Psoas muscle (tissue), 8 donors: Measurements from ENCODE around the gene OBP2A. TPM values are rescaled to one million over a fixed set of nuclear protein-coding genes. Genes with fewer than 3 reads are reported as not detected.

Experiments used
- ATAC-seq, 4 donors: fragments of 200-7000 bp; cut with Tn5 transposase; one replicate each; pipeline ENCODE4 v1.9.1; 2020; ENCODE audit warnings: moderate library complexity in 3 of 4, mild to moderate bottlenecking in 2 of 4
- DNase-seq, 2 donors: peaks; one replicate each; pipeline ENCODE4 v3.0.0-alpha.2; 2020
- H3K27ac ChIP-seq: fragments of 200-600 bp; one replicate; pipeline ENCODE4 v1.8.0; 2022
- H3K27me3 ChIP-seq, 3 donors: fragments of 200-600 bp in 1 of 3; one replicate each; pipeline versions ENCODE4 v1.6.1 to v1.8.0; 2013 to 2022; ENCODE audit warnings: low read length in 2 of 3, mild to moderate bottlenecking in 2 of 3, moderate library complexity in 1 of 3; ENCODE audit not compliant: insufficient read depth in 3 of 3
- H3K36me3 ChIP-seq, 2 donors: fragments of 200-600 bp in 1 of 2; one replicate each; pipeline versions ENCODE4 v1.6.1 to v1.8.0; 2013 to 2022; ENCODE audit warnings: low read depth in 1 of 2, mild to moderate bottlenecking in 1 of 2, moderate library complexity in 1 of 2; ENCODE audit not compliant: insufficient read depth in 1 of 2
- H3K4me1 ChIP-seq: fragments of 200-600 bp; one replicate; pipeline ENCODE4 v1.8.0; 2022
- H3K4me3 ChIP-seq: fragments of 200-600 bp; one replicate; pipeline ENCODE4 v1.8.0; 2022; ENCODE audit warnings: mild to moderate bottlenecking
- H3K9me3 ChIP-seq: fragments of 200-600 bp; one replicate; pipeline ENCODE4 v1.8.0; 2022
- CTCF ChIP-seq: fragments of 200-600 bp; IDR thresholded peaks from one replicate; pipeline ENCODE4 v1.8.0; 2022; ENCODE audit warnings: antibody characterized with exemption
- WGBS, 3 donors: extraction: QIAGEN DNeasy Blood & Tissue Kit; methylation state at CpG; one replicate each; pipeline versions ENCODE4 v1.1.6 to v1.1.7; 2013; 5-methylcytosine and 5-hydroxymethylcytosine counted together
- intact Hi-C, 2 donors: fragments of 100-400 bp; cut with DNase I; formaldehyde crosslinking; loops; one replicate each; pipeline versions ENCODE4 v1.11.0 to v1.14.2; 2022
- polyA plus RNA-seq, 3 donors: library from polyadenylated mRNA; stranded (reverse); fragments of 200-250 nt; gene quantifications; one replicate each; pipeline ENCODE4 v1.2.3, GENCODE V29; 2013
- total RNA-seq, 4 donors: library from RNA; stranded (reverse); fragmentation: NEBNext Ultra II Directional in 2 of 4; extraction: Animal tissue kit (Norgen Biotek cat#: 25700) in 2 of 4; gene quantifications; one replicate each; pipeline versions ENCODE4 v1.2.1 to v1.2.4, GENCODE V29; 2021 to 2023
- donor health status: healthy with polysubstance abuse.
- donor health status: DM: no; HTN: no; CAD: no; lungs with moderate emphysema.
- donor health status: Bipolar disorder and iron deficiency.
- donor health status: healthy.
- donor health status: DM: yes; HTN: yes; CAD: no.
- donor health status: DM: no; HTN: no; CAD: no.
- donor health status: DM: no; HTN: no; CAD: no.
- donor health status: DM: yes; HTN: yes; CAD: no.

The OBP2A gene
- total and polyA plus RNA-seq, 7 donors = not detected

GRCh38 chr9:135582966-135583687 is 37.2 kb downstream of the OBP2A start:
- H3K4me3 ChIP-seq = no peak overlapping the region
- WGBS, 3 donors = 64 to 75% (median 70%) methylated on average over 19 of the region's 19 CpGs
- intact Hi-C loops = no loop called here
- H3K27ac ChIP-seq = no peak overlapping the region
- H3K36me3 ChIP-seq = no peaks in the 10 kb centered on the region
- no peak for ATAC-seq
- peak in 1 of 2 donors; percentile 22 for DNase-seq
- H3K27me3 ChIP-seq = peaks cover 0 to 36% (median 7%) of the 10 kb centered on the region in 3 donors
- H3K9me3 ChIP-seq = no peaks in the 10 kb centered on the region
- no peaks in the 10 kb centered on the region for H3K4me1 ChIP-seq
- TF ChIP-seq CTCF = no peak

- no peak overlapping the region for H3K27ac ChIP-seq
- H3K36me3 ChIP-seq = no peaks in the 10 kb centered on the region
- TF ChIP-seq CTCF = no peak
- DNase-seq (peak in 1 of 2 donors; percentile 39), ATAC-seq (no peak)
- H3K9me3 ChIP-seq = no peaks in the 10 kb centered on the region
- H3K4me3 ChIP-seq = no peak overlapping the region
- intact Hi-C loops = no loop called here
- WGBS, 3 donors = 84 to 90% (median 84%) methylated on average over 16 of the region's 16 CpGs
- no peaks in the 10 kb centered on the region for H3K4me1 ChIP-seq
- peaks cover 0 to 36% (median 7%) of the 10 kb centered on the region in 3 donors for H3K27me3 ChIP-seq
These were observed 37.7 kb downstream of the OBP2A start for GRCh38 chr9:135583688-135584011.

DNA sequence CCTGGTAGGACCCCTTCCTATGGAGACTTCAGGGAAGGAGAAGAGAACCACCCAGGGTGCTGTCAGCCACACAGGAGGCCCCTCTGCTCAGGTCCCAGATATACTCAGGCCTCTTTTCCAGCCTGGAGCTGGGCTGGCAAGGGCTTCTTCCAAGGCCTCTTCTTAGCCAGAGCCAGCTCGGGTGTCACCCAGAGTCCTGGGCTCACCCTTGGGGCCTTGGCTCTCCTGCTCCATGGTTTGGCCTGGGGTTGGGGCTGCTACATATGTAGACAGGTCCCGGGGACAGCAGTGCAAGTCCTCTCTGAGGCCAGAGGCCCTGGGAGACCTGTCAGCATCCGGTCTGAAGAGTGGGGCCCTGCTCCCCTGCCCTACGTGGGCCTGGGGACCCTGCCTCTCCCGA is 38.4 kb downstream of the OBP2A start:
- Histone ChIP-seq H3K27ac (no peak overlapping the region), H3K4me3 (no peak overlapping the region), H3K36me3 (no peaks in the 10 kb centered on the region), H3K9me3 (no peaks in the 10 kb centered on the region), H3K27me3 (peaks cover 0 to 37% (median 7%) of the 10 kb centered on the region in 3 donors), H3K4me1 (no peaks in the 10 kb centered on the region)
- 31 to 60% (median 44%) methylated on average over 5 of the region's 5 CpGs for WGBS, 3 donors
- ATAC-seq (no peak), DNase-seq (peak in 1 of 2 donors; percentile 19)
- intact Hi-C loops = no loop called here
- TF ChIP-seq CTCF = no peak

- Histone ChIP-seq H3K4me3 (no peak overlapping the region), H3K4me1 (no peaks in the 10 kb centered on the region), H3K27me3 (peaks cover 0 to 37% (median 9%) of the 10 kb centered on the region in 3 donors), H3K36me3 (no peaks in the 10 kb centered on the region), H3K27ac (no peak overlapping the region), H3K9me3 (no peaks in the 10 kb centered on the region)
- TF ChIP-seq CTCF = no peak
- intact Hi-C loops = no loop called here
- ATAC-seq (no peak), DNase-seq (peak in 1 of 2 donors; percentile 32)
- WGBS, 3 donors = 59 to 65% (median 60%) methylated on average over 16 of the region's 16 CpGs
These were observed 39.0 kb downstream of the OBP2A start for GRCh38 chr9:135584934-135585333.
